GM12872 (cell line): ENCODE data around the gene HSPB1.

Experiments
- CTCF ChIP-seq: IDR thresholded peaks from 3 replicates; pipeline ENCODE4 v1.5.1; 2011; ENCODE audit warnings: low read depth, mild to moderate bottlenecking, low read length, moderate library complexity; ENCODE audit not compliant: insufficient read depth

The HSPB1 gene

GRCh38 chr7:76294344-76295024 lies 8.0 kb upstream of the HSPB1 start:
- no peak for TF ChIP-seq CTCF

GRCh38 chr7:76296743-76297740 lies 5.4 kb upstream of the HSPB1 start:
- TF ChIP-seq CTCF, result no peak

GRCh38 chr7:76300166-76300731 lies 2.2 kb upstream of the HSPB1 start:
- TF ChIP-seq CTCF, result no peak

GRCh38 chr7:76301000-76301399 lies 1.5 kb upstream of the HSPB1 start:
- no peak for TF ChIP-seq CTCF

- TF ChIP-seq CTCF, result no peak
These were observed 1.0 kb downstream of the HSPB1 start for GRCh38 chr7:76303202-76304147.

- TF ChIP-seq CTCF, result no peak
These were observed 2.5 kb downstream of the HSPB1 start for GRCh38 chr7:76304888-76305375.
